Adrenal gland (tissue), 12 donors: ENCODE results near the gene GALNTL6. TPM values are rescaled to one million over a fixed set of nuclear protein-coding genes. Genes with fewer than 3 reads are reported as not detected.

Source experiments
- DNase-seq, 7 donors: peaks; one replicate each; pipeline ENCODE4 v3.0.0-alpha.2; 2019 to 2020
- H3K27ac ChIP-seq, 5 donors: fragments of 200-600 bp; sonication (generic) in 4 of 5; 1 replicate in 3 of 5; 2 replicates in 2 of 5; pipeline versions ENCODE4 v1.5.1 to v1.8.0; 2016 to 2020; ENCODE audit warnings: mild to moderate bottlenecking in 1 of 5
- H3K27me3 ChIP-seq: fragments of 200-600 bp; 2 replicates; pipeline ENCODE4 v1.8.0; 2021
- H3K36me3 ChIP-seq, 2 donors: fragments of 200-600 bp; replicated peaks in 1 of 2; 1 replicate in 1 of 2; 2 replicates in 1 of 2; pipeline versions ENCODE4 v1.5.1 to v1.8.0; 2018 to 2022
- H3K4me1 ChIP-seq, 2 donors: fragments of 200-600 bp; replicated peaks in 1 of 2; 1 replicate in 1 of 2; 2 replicates in 1 of 2; pipeline versions ENCODE4 v1.5.1 to v1.8.0; 2018 to 2021
- H3K4me3 ChIP-seq, 4 donors: fragments of 200-600 bp; sonication (generic) in 3 of 4; one replicate each; pipeline ENCODE4 v1.5.1; 2016 to 2018
- H3K9me3 ChIP-seq, 3 donors: fragments of 200-600 bp; sonication (generic) in 1 of 3; replicated peaks in 1 of 3; 1 replicate in 2 of 3; 2 replicates in 1 of 3; pipeline versions ENCODE4 v1.5.1 to v1.8.0; 2016 to 2021
- CTCF ChIP-seq, 6 experiments: fragments of 450-650 bp in 4 of 6; fragments of 200-600 bp in 2 of 6; sonication (generic) in 1 of 6; IDR thresholded peaks; 1 replicate in 5 of 6; 2 replicates in 1 of 6; pipeline versions ENCODE4 v1.5.1 to v1.8.0; 2016 to 2021; ENCODE audit warnings: antibody characterized with exemption in 6 of 6, mild to moderate bottlenecking in 2 of 6, moderate library complexity in 1 of 6
- POLR2A ChIP-seq, 2 donors: fragments of 450-650 bp; IDR thresholded peaks; one replicate each; pipeline ENCODE4 v1.6.1; 2017; ENCODE audit warnings: antibody characterized with exemption in 2 of 2, mild to moderate bottlenecking in 2 of 2, moderate library complexity in 1 of 2
- WGBS, 4 donors: extraction: QIAGEN DNeasy Blood & Tissue Kit in 2 of 4; methylation state at CpG; one replicate each; pipeline versions ENCODE4 v1.1.5 to v1.1.7; 2013 to 2017; 5-methylcytosine and 5-hydroxymethylcytosine counted together
- intact Hi-C, 2 donors: fragments of 100-400 bp; cut with DNase I; formaldehyde crosslinking; loops; one replicate each; pipeline versions ENCODE4 v1.14.1 to v1.15.0; 2022 to 2023
- polyA plus RNA-seq, 3 donors: library from polyadenylated mRNA; stranded (reverse); fragments of 200-250 nt in 2 of 3; fragments of 350-450 nt in 1 of 3; fragmentation: Illumina TruSeq in 1 of 3; extraction: RNeasy Lipid Tissue Mini Kit (QIAGEN cat#74804) in 1 of 3; gene quantifications; one replicate each; pipeline ENCODE4 v1.2.3, GENCODE V29; 2013 to 2014
- total RNA-seq, 9 donors: library from RNA; depleted of rRNA in 4 of 9; stranded (reverse); fragments of >200 nt in 4 of 9; fragments of 120-200 nt in 1 of 9; fragmentation: NEBNext Ultra II Directional in 1 of 9; extraction: Animal tissue kit (Norgen Biotek cat#: 25700) in 1 of 9; gene quantifications; one replicate each; pipeline versions ENCODE4 v1.1.0 to v1.2.4, GENCODE V29; 2013 to 2023
- donor health status: healthy with polysubstance abuse.
- donor health status: Bipolar disorder and iron deficiency.
- donor health status: DM: yes; HTN: yes; CAD: no.
- donor health status: DM: no; HTN: no; CAD: no.
- donor health status: DM: no; HTN: no; CAD: no.
- donor health status: DM: yes; HTN: yes; CAD: no.

The GALNTL6 gene
- total and polyA plus RNA-seq, 12 donors = 0.10 to 0.96 (median 0.42) TPM; not detected in 1

GRCh38 chr4:173005912-173006633 lies 1192.9 kb downstream of the GALNTL6 start:
- intact Hi-C loops = no loop called here
- no peaks in the 10 kb centered on the region for H3K9me3 ChIP-seq

GRCh38 chr4:173008436-173008835 lies 1195.2 kb downstream of the GALNTL6 start:
- H3K9me3 ChIP-seq = no peaks in the 10 kb centered on the region
- H3K36me3 ChIP-seq = no peaks in the 10 kb centered on the region
- H3K4me1 ChIP-seq = peaks cover under 1 to 1% of the 10 kb centered on the region in 2 donors
- no peak for DNase-seq
- intact Hi-C loops = no loop called here
- no peak for TF ChIP-seq POLR2A (IDR thresholded peaks at IDR 0.05)
- no peak for TF ChIP-seq CTCF (IDR thresholded peaks at IDR 0.05)
- H3K27ac ChIP-seq = no peak overlapping the region
- 88 to 93% (median 91%) methylated on average over 3 of the region's 3 CpGs for WGBS, 4 donors
- no peak overlapping the region for H3K4me3 ChIP-seq
- H3K27me3 ChIP-seq = no peaks in the 10 kb centered on the region

More at GRCh38 chr4:173005912-173006633, 1192.9 kb downstream of the GALNTL6 start:
- Histone ChIP-seq H3K27me3 (no peaks in the 10 kb centered on the region), H3K27ac (no peak overlapping the region), H3K4me1 (no peaks in the 10 kb centered on the region), H3K4me3 (no peak overlapping the region), H3K36me3 (no peaks in the 10 kb centered on the region)
- whole genome bisulfite sequencing, 4 donors = 55 to 77% (median 68%) methylated on average over 3 of the region's 3 CpGs
- TF ChIP-seq CTCF (IDR thresholded peaks at IDR 0.05) (no peak), POLR2A (IDR thresholded peaks at IDR 0.05) (no peak)
- no peak for DNase-seq

DNA sequence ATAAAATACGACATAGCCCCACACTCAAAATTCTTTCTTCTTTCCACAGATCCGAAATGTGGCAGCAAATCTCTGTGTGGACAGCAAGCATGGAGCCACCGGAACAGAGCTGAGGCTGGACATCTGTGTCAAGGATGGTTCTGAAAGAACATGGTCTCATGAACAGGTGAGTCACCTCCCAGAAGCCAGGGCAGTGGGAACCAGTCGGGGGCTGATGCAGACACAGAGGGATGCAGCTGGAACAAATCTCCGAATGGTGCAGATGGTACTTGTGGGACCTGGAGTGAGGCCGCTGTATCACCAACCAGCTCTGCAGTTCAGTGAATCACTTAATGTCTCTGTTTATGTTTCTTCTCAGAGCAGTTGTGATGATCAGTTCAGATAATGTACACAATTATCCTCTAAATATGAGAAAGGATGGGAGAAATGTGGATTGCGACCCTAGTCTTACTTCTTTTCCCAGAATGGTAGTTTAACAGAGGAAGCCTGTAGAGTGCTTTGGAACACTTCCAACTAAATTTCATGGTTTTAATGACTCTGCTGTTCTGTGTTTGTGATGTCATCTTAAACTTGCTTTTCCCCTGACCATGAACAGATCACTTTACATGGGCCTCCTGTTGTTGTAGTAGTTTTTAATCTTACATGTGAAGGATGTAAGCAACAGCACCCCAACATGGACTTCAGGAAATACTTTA lies 1196.1 kb downstream of the GALNTL6 start:
- no peaks in the 10 kb centered on the region for H3K9me3 ChIP-seq
- no peak for DNase-seq
- no peaks in the 10 kb centered on the region for H3K36me3 ChIP-seq
- H3K4me3 ChIP-seq = no peak overlapping the region
- H3K27me3 ChIP-seq = no peaks in the 10 kb centered on the region
- intact Hi-C loops = no loop called here
- WGBS, 4 donors = 87 to 92% (median 90%) methylated on average over 5 to 7 of the region's 7 CpGs
- H3K27ac ChIP-seq = no peak overlapping the region
- TF ChIP-seq POLR2A (IDR thresholded peaks at IDR 0.05) (no peak), CTCF (IDR thresholded peaks at IDR 0.05) (no peak)
- peaks cover 6 to 7% of the 10 kb centered on the region in 2 donors for H3K4me1 ChIP-seq

DNA sequence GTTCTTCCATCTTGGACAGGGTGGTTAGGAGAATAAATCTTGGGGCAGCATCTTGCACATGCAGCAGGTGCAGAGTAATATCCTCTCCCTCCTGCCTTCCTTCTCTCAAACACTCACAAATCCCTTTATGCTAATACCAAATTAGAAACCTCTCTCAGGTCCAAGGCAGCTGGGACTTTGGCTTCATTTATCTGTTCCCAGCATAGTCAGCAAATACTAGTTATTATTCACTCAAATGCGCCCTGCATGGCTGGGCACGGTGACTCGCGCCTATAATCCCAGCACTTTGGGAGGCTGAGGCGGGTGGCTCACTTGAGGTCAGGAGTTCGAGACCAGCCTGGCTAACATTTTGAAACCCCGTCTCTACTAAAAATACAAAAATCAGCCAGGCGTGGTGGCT lies 1199.4 kb downstream of the GALNTL6 start:
- DNase-seq = no peak
- Histone ChIP-seq H3K4me3 (no peak overlapping the region), H3K4me1 (peaks cover 6 to 7% of the 10 kb centered on the region in 2 donors), H3K36me3 (no peaks in the 10 kb centered on the region), H3K9me3 (no peaks in the 10 kb centered on the region), H3K27ac (no peak overlapping the region), H3K27me3 (no peaks in the 10 kb centered on the region)
- TF ChIP-seq CTCF (IDR thresholded peaks at IDR 0.05) (no peak), POLR2A (IDR thresholded peaks at IDR 0.05) (no peak)
- intact Hi-C loops = loop anchor here in 1 of 2 donors (5.0 kb wide), 1 partner anchor 245 kb away; no protein-coding TSS in a partner anchor
- WGBS, 4 donors = 87 to 95% (median 91%) methylated on average over 8 of the region's 8 CpGs
